Ishikawa (cell line): Measurements from ENCODE around the gene C11orf65.
A peak's percentile ranks its signal among the peaks of the same experiment; 100 is the strongest.

Source experiments
- CEBPB ChIP-seq: IDR thresholded peaks from 2 replicates; pipeline ENCODE4 v1.6.1; 2012
- CREB1 ChIP-seq: IDR thresholded peaks from 2 replicates; pipeline ENCODE4 v1.6.1; 2012; ENCODE audit warnings: low read depth
- EGR1 ChIP-seq: IDR thresholded peaks from 2 replicates; pipeline ENCODE4 v1.6.1; 2012
- EP300 ChIP-seq: IDR thresholded peaks from 2 replicates; pipeline ENCODE4 v1.6.1; 2012; ENCODE audit warnings: borderline replicate concordance
- FOXM1 ChIP-seq: IDR thresholded peaks from 2 replicates; pipeline ENCODE4 v1.6.1; 2012; ENCODE audit warnings: low read depth, borderline replicate concordance
- MAX ChIP-seq: IDR thresholded peaks from 2 replicates; pipeline ENCODE4 v1.6.1; 2012
- NFIC ChIP-seq: IDR thresholded peaks from 2 replicates; pipeline ENCODE4 v1.6.1; 2012
- RAD21 ChIP-seq: IDR thresholded peaks from 2 replicates; pipeline ENCODE4 v1.6.1; 2012; ENCODE audit warnings: low read depth
- REST ChIP-seq: IDR thresholded peaks from 2 replicates; pipeline ENCODE4 v1.6.1; 2012; ENCODE audit warnings: low read depth, mild to moderate bottlenecking
- TAF1 ChIP-seq: IDR thresholded peaks from 2 replicates; pipeline ENCODE4 v1.6.1; 2012; ENCODE audit warnings: low read depth, mild to moderate bottlenecking
- TCF12 ChIP-seq: IDR thresholded peaks from 2 replicates; pipeline ENCODE4 v1.6.1; 2012; ENCODE audit warnings: low read depth
- TEAD4 ChIP-seq: IDR thresholded peaks from 2 replicates; pipeline ENCODE4 v1.6.1; 2012
- YY1 ChIP-seq: IDR thresholded peaks from 2 replicates; pipeline ENCODE4 v1.6.1; 2012; ENCODE audit warnings: low read depth
- ZBTB7A ChIP-seq: IDR thresholded peaks from 2 replicates; pipeline ENCODE4 v1.6.1; 2012; ENCODE audit warnings: low read depth
- TF ChIP-seq, protein P1 (sequence below): IDR thresholded peaks from 2 replicates; pipeline ENCODE4 v1.6.1; 2012

The C11orf65 gene, protein sequence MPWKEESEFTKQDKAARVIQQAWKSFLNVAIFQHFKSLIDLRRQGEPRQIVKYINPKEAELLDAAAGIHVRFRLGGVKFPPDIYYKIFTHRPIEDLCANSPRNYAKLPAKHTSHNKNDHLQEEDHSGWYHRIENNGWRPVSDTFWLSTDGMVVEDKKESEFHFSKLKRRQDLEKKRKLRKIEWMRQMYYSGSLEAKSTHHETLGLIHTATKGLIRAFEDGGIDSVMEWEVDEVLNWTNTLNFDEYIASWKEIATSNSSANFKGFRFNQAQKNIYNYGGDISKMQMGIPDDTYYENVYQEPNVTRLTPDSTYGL

GRCh38 chr11:108467091-108467823 lies at the start of gene C11orf65:
TSS of gene C11orf65 (minus strand) at chr11:108467529. CDS start at chr11:108461559, 5,970 bp downstream.
- TF ChIP-seq, protein P1, sequence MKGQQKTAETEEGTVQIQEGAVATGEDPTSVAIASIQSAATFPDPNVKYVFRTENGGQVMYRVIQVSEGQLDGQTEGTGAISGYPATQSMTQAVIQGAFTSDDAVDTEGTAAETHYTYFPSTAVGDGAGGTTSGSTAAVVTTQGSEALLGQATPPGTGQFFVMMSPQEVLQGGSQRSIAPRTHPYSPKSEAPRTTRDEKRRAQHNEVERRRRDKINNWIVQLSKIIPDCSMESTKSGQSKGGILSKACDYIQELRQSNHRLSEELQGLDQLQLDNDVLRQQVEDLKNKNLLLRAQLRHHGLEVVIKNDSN: no peak
- TF ChIP-seq CREB1 (peak; percentile 74), ZBTB7A (no peak), NFIC (no peak), EP300 (no peak), TAF1 (peak; percentile 73), TCF12 (no peak), EGR1 (0 out of 2 replicates have a peak, but pooled peaks have one; percentile 16), REST (no peak), TEAD4 (no peak), YY1 (no peak), MAX (peak; percentile 40; the same call in 1 of the 2 replicates), FOXM1 (no peak), RAD21 (no peak), CEBPB (no peak)

DNA sequence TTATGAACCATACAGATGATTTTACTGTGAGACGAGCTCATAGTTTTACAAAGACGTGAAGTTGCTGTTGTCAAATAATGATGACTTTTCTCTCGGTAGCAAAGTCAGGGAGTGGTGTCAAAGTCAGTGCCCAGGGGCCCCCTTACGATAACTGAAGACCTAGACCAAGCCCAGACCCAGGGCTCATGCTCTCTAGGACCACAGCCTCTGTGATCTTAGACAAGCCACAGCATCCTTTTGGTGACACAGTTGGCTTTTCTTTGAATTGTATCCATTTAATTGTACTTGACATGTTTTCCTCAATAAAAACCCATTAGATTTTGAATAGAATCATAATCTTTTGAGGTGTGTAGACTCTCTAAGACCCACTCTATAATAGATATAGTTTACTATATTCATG lies 48.8 kb upstream of the C11orf65 start:
- no peak for TF ChIP-seq MAX
- TF ChIP-seq NFIC: no peak
- TF ChIP-seq TEAD4: no peak
- TF ChIP-seq EGR1: no peak
- TF ChIP-seq, protein P1: no peak
- no peak for TF ChIP-seq CEBPB
- no peak for TF ChIP-seq TAF1
- no peak for TF ChIP-seq REST
- no peak for TF ChIP-seq FOXM1
- TF ChIP-seq RAD21: no peak

GRCh38 chr11:108512708-108513107 lies 45.4 kb upstream of the C11orf65 start:
- no peak for TF ChIP-seq TAF1
- TF ChIP-seq TEAD4: no peak
- no peak for TF ChIP-seq MAX
- no peak for TF ChIP-seq CREB1
- TF ChIP-seq ZBTB7A: no peak
- TF ChIP-seq TCF12: no peak
- TF ChIP-seq, protein P1: no peak
- no peak for TF ChIP-seq FOXM1
- no peak for TF ChIP-seq EGR1
- TF ChIP-seq CEBPB: no peak

GRCh38 chr11:108511851-108512474 lies 44.6 kb upstream of the C11orf65 start:
- TF ChIP-seq, protein P1: no peak
- TF ChIP-seq TAF1 (no peak), CEBPB (no peak), EP300 (no peak), RAD21 (no peak), REST (no peak), CREB1 (no peak), FOXM1 (no peak), YY1 (no peak), NFIC (no peak)
